ENCODE measurements around the gene TFCP2L1.

The TFCP2L1 gene

DNA sequence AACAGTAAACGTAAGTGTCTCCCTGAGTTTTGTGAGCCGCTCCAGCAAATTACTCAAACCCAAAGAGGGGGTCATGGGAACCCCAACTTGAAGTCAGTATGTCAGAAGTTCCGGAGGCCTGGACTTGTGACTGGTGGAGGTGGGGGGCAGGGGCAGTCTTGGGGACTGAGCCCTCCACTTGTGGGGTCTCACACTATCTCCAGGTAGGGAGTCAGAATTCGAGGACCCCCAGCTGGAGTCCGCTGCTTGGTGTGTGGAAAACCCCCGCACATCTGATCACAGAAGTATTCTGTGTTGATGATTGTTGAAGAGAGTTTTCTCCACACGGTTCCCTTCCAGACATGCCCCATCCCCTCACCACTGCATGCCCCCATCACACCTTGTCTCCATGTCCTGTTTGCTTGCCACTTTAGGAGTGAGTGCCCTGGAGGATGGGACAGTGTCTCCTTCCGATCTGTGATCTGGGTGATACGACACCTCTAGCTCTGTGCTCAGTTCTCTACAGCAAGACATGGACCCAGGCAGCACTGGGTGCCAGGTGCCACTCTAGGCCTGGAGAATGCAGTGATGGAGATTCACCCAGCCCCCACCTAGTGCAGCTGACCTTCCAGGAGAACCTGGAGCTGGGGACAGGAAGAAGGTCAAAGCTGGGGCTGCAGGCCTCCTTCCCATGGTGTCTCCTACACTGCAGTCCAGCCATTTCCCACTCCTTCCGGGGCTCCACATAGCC is 85.6 kb downstream of the TFCP2L1 start:
- H3K27ac ChIP-seq (ENCODE audit: low read depth, low read length, poor library complexity, severe bottlenecking) = no peak overlapping the region
- H3K36me3 ChIP-seq (ENCODE audit: insufficient read depth, low read length) = no peaks in the 10 kb centered on the region
- H3K27me3 ChIP-seq (ENCODE audit: insufficient read depth, low read length) = no peaks in the 10 kb centered on the region

DNA sequence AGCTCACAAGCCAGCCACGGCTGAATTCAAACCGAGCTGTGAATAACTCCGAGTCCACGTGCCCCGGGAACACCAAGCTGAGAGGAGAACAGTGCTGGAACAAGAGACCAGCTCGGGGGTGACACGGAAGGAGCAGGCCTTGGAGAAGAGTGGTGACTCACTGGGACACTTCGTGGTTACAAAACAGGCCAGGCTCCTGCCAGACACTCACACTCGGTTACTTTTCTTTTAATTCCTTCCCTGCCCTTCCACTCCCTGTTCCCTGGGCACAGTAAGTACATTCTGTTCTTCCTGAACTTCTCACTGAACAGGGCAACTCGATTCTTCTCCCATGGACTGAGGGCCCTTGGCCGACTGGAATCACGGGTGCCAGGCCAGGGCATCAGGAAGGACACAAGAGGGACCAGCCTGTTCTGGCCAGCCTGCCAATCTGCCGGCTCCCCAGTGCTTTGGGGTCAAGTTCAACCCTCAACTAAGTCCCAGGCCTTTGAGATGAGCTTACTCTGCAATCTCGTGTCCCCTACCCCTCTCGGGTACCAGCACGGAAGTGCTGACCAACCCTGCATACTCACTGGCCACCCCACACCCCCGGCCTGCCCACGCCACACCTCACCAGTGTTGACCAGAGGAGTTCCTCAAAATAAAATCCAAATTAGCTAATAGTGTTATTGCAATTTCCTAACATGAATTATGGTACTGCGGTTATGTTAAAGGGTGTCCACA is 87.5 kb downstream of the TFCP2L1 start:
- Histone ChIP-seq H3K27me3 (ENCODE audit: insufficient read depth, low read length) (no peaks in the 10 kb centered on the region), H3F3A (ENCODE audit: insufficient read depth, low read length) (no peaks in the 10 kb centered on the region), H3K36me3 (ENCODE audit: insufficient read depth, low read length) (no peaks in the 10 kb centered on the region), H3K4me3 (ENCODE audit: low read depth, low read length, poor library complexity, severe bottlenecking) (no peak overlapping the region), H3K9me2 (ENCODE audit: low read depth, low read length) (no peaks in the 10 kb centered on the region), H3K9ac (ENCODE audit: low read length) (no peak overlapping the region), H2AFZ (ENCODE audit: low read length) (no peak overlapping the region), H3K79me2 (ENCODE audit: insufficient read depth, low read length) (no peaks in the 10 kb centered on the region), H3K9me3 (ENCODE audit: low read length) (no peaks in the 10 kb centered on the region), H3K4me1 (ENCODE audit: insufficient read depth, low read length, severe bottlenecking) (no peaks in the 10 kb centered on the region), H4K20me1 (ENCODE audit: insufficient read depth, low read length) (no peaks in the 10 kb centered on the region), H3K4me2 (ENCODE audit: low read length) (no peak overlapping the region), H3K27ac (ENCODE audit: low read depth, low read length, poor library complexity, severe bottlenecking) (no peak overlapping the region)
- no peak for TF ChIP-seq EZH2 (IDR thresholded peaks at IDR 0.05; ENCODE audit: borderline replicate concordance, low read length)

More for the DNA sequence above, 85.6 kb downstream of the TFCP2L1 start:
- H2AFZ ChIP-seq (ENCODE audit: low read length) = no peak overlapping the region
- H3K4me3 ChIP-seq (ENCODE audit: low read depth, low read length, poor library complexity, severe bottlenecking) = no peak overlapping the region
- H3K4me1 ChIP-seq (ENCODE audit: insufficient read depth, low read length, severe bottlenecking) = no peaks in the 10 kb centered on the region
- no peak overlapping the region for H3K4me2 ChIP-seq (ENCODE audit: low read length)
- no peaks in the 10 kb centered on the region for H4K20me1 ChIP-seq (ENCODE audit: insufficient read depth, low read length)
- H3F3A ChIP-seq (ENCODE audit: insufficient read depth, low read length) = no peaks in the 10 kb centered on the region
- TF ChIP-seq, protein P1, sequence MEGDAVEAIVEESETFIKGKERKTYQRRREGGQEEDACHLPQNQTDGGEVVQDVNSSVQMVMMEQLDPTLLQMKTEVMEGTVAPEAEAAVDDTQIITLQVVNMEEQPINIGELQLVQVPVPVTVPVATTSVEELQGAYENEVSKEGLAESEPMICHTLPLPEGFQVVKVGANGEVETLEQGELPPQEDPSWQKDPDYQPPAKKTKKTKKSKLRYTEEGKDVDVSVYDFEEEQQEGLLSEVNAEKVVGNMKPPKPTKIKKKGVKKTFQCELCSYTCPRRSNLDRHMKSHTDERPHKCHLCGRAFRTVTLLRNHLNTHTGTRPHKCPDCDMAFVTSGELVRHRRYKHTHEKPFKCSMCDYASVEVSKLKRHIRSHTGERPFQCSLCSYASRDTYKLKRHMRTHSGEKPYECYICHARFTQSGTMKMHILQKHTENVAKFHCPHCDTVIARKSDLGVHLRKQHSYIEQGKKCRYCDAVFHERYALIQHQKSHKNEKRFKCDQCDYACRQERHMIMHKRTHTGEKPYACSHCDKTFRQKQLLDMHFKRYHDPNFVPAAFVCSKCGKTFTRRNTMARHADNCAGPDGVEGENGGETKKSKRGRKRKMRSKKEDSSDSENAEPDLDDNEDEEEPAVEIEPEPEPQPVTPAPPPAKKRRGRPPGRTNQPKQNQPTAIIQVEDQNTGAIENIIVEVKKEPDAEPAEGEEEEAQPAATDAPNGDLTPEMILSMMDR (IDR thresholded peaks at IDR 0.05; ENCODE audit: low read length) = no peak
- no peak for TF ChIP-seq EZH2 (IDR thresholded peaks at IDR 0.05; ENCODE audit: borderline replicate concordance, low read length)
- H3K9me2 ChIP-seq (ENCODE audit: low read depth, low read length) = no peaks in the 10 kb centered on the region
- no peaks in the 10 kb centered on the region for H3K9me3 ChIP-seq (ENCODE audit: low read length)
- no peak overlapping the region for H3K9ac ChIP-seq (ENCODE audit: low read length)
- no peaks in the 10 kb centered on the region for H3K79me2 ChIP-seq (ENCODE audit: insufficient read depth, low read length)

DNA sequence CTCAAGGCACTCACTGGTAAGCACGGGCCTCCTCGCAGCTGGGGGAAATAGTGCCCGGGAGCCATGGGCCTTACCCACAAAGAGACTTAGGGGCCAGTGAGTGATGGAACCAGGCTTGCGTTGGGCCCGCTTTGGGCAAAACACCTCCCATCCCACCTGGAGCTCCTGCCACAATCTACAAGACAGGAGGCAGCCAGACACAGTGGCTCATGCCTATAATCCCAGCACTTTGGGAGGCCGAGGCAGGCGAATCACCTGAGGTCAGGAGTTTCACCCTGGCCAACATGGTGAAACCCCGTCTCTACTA is 88.2 kb downstream of the TFCP2L1 start:
- Histone ChIP-seq H3K4me3 (ENCODE audit: low read depth, low read length, poor library complexity, severe bottlenecking) (no peak overlapping the region), H3K9ac (ENCODE audit: low read length) (no peak overlapping the region), H3K27me3 (ENCODE audit: insufficient read depth, low read length) (no peaks in the 10 kb centered on the region), H3K27ac (ENCODE audit: low read depth, low read length, poor library complexity, severe bottlenecking) (no peak overlapping the region), H3F3A (ENCODE audit: insufficient read depth, low read length) (no peaks in the 10 kb centered on the region), H3K9me3 (ENCODE audit: low read length) (no peaks in the 10 kb centered on the region), H3K79me2 (ENCODE audit: insufficient read depth, low read length) (no peaks in the 10 kb centered on the region), H2AFZ (ENCODE audit: low read length) (no peak overlapping the region), H3K9me2 (ENCODE audit: low read depth, low read length) (no peaks in the 10 kb centered on the region), H4K20me1 (ENCODE audit: insufficient read depth, low read length) (no peaks in the 10 kb centered on the region), H3K4me2 (ENCODE audit: low read length) (no peak overlapping the region), H3K4me1 (ENCODE audit: insufficient read depth, low read length, severe bottlenecking) (no peaks in the 10 kb centered on the region), H3K36me3 (ENCODE audit: insufficient read depth, low read length) (no peaks in the 10 kb centered on the region)
- no peak for TF ChIP-seq EZH2 (IDR thresholded peaks at IDR 0.05; ENCODE audit: borderline replicate concordance, low read length)
- TF ChIP-seq, protein P1 (IDR thresholded peaks at IDR 0.05; ENCODE audit: low read length) = no peak

Data from OCI-LY1 (cell line).